ENCODE measurements around the gene NUMA1. TPM values are rescaled to one million over a fixed set of nuclear protein-coding genes. Genes with fewer than 3 reads are reported as not detected.

NUMA1 gene
- polyA plus RNA-seq, 1 donor from 2014 or later = 116 TPM

DNA sequence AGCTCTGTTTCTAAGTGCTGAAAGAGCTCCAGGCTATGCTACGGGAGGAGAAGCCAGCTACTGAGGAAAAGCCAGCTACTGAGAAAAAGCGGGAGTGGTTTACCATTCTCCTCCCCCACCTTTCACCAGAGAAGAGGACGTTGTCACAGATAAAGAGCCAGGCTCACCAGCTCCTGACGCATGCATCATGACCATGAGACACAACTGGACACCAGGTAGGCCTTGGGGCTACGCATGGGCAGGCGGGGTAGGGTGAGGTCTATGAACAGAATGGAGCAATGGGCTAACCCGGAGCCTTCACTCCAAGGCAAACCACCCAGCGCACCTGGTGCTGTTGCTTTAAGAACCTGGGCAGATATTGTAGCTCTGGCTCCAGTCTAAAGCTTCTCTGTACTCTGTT lies 80.5 kb downstream of the NUMA1 start:
- no peak overlapping the region for H3K27ac ChIP-seq (ENCODE audit: low read length)
- H3K4me3 ChIP-seq (ENCODE audit: low read length) = no peak overlapping the region
- H3K9me2 ChIP-seq (ENCODE audit: insufficient read depth, low read length) = no peaks in the 10 kb centered on the region
- no peaks in the 10 kb centered on the region for H3F3A ChIP-seq (ENCODE audit: insufficient read depth, low read length, poor library complexity, severe bottlenecking)
- no peak overlapping the region for H3K4me2 ChIP-seq (ENCODE audit: low read length)
- no peaks in the 10 kb centered on the region for H4K20me1 ChIP-seq (ENCODE audit: insufficient read depth)
- no peak overlapping the region for H3K9ac ChIP-seq (ENCODE audit: low read length)
- H3K27me3 ChIP-seq (ENCODE audit: insufficient read depth, low read depth, low read length) = no peaks in the 10 kb centered on the region
- no peaks in the 10 kb centered on the region for H3K9me3 ChIP-seq (ENCODE audit: low read length)
- no peak overlapping the region for H2AFZ ChIP-seq (ENCODE audit: low read depth, low read length)
- TF ChIP-seq, protein P1, sequence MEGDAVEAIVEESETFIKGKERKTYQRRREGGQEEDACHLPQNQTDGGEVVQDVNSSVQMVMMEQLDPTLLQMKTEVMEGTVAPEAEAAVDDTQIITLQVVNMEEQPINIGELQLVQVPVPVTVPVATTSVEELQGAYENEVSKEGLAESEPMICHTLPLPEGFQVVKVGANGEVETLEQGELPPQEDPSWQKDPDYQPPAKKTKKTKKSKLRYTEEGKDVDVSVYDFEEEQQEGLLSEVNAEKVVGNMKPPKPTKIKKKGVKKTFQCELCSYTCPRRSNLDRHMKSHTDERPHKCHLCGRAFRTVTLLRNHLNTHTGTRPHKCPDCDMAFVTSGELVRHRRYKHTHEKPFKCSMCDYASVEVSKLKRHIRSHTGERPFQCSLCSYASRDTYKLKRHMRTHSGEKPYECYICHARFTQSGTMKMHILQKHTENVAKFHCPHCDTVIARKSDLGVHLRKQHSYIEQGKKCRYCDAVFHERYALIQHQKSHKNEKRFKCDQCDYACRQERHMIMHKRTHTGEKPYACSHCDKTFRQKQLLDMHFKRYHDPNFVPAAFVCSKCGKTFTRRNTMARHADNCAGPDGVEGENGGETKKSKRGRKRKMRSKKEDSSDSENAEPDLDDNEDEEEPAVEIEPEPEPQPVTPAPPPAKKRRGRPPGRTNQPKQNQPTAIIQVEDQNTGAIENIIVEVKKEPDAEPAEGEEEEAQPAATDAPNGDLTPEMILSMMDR (IDR thresholded peaks at IDR 0.05; ENCODE audit: poor library complexity, severe bottlenecking) = no peak
- no peak for TF ChIP-seq RAD21 (conservative IDR thresholded peaks at IDR 0.05)
- TF ChIP-seq MXI1 (conservative IDR thresholded peaks at IDR 0.05; ENCODE audit: poor library complexity, severe bottlenecking) = no peak
- TF ChIP-seq EZH2 (IDR thresholded peaks at IDR 0.05; ENCODE audit: borderline replicate concordance, insufficient read depth, low read length, poor library complexity, severe bottlenecking) = no peak
- no peak for TF ChIP-seq EP300 (conservative IDR thresholded peaks at IDR 0.05; ENCODE audit: poor library complexity, severe bottlenecking)
- TF ChIP-seq SMC3 (conservative IDR thresholded peaks at IDR 0.05; ENCODE audit: poor library complexity) = no peak
- no peak for TF ChIP-seq POLR2AphosphoS5 (IDR thresholded peaks at IDR 0.05)
- H3K79me2 ChIP-seq (replicated peaks; ENCODE audit: insufficient read depth, low read length) = no peaks in the 10 kb centered on the region
- H3K36me3 ChIP-seq (ENCODE audit: insufficient read depth, low read length) = no peaks in the 10 kb centered on the region

DNA sequence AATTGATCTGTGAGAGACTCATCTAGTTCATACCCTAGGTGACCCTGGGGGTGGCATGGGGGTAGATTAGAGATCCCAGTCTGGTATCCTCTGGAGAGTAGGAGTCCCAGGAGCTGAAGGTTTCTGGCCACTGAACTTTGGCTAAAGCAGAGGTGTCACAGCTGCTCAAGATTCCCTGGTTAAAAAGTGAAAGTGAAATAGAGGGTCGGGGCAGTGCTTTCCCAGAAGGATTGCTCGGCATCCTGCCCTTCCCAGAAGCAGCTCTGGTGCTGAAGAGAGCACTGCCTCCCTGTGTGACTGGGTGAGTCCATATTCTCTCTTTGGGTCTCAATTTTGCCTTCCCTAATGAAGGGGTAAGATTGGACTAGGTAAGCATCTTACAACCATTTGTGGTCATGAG lies 81.0 kb downstream of the NUMA1 start:
- Histone ChIP-seq H3K27me3 (ENCODE audit: insufficient read depth, low read depth, low read length) (no peaks in the 10 kb centered on the region), H3K36me3 (ENCODE audit: insufficient read depth, low read length) (no peaks in the 10 kb centered on the region), H3K27ac (ENCODE audit: low read length) (no peak overlapping the region), H3K9me2 (ENCODE audit: insufficient read depth, low read length) (no peaks in the 10 kb centered on the region), H3K4me3 (ENCODE audit: low read length) (no peak overlapping the region), H2AFZ (ENCODE audit: low read depth, low read length) (no peak overlapping the region), H3K4me2 (ENCODE audit: low read length) (no peak overlapping the region), H3F3A (ENCODE audit: insufficient read depth, low read length, poor library complexity, severe bottlenecking) (no peaks in the 10 kb centered on the region), H3K9me3 (ENCODE audit: low read length) (no peaks in the 10 kb centered on the region), H3K79me2 (replicated peaks; ENCODE audit: insufficient read depth, low read length) (no peaks in the 10 kb centered on the region), H3K9ac (ENCODE audit: low read length) (no peak overlapping the region), H4K20me1 (ENCODE audit: insufficient read depth) (no peaks in the 10 kb centered on the region)
- TF ChIP-seq EZH2 (IDR thresholded peaks at IDR 0.05; ENCODE audit: borderline replicate concordance, insufficient read depth, low read length, poor library complexity, severe bottlenecking) = no peak
- no peak for TF ChIP-seq RAD21 (conservative IDR thresholded peaks at IDR 0.05)
- TF ChIP-seq, protein P1 (IDR thresholded peaks at IDR 0.05; ENCODE audit: poor library complexity, severe bottlenecking) = no peak
- TF ChIP-seq MXI1 (conservative IDR thresholded peaks at IDR 0.05; ENCODE audit: poor library complexity, severe bottlenecking) = no peak
- no peak for TF ChIP-seq POLR2AphosphoS5 (IDR thresholded peaks at IDR 0.05)
- TF ChIP-seq TAF1 (IDR thresholded peaks at IDR 0.05; ENCODE audit: low read depth) = no peak
- no peak for TF ChIP-seq EP300 (conservative IDR thresholded peaks at IDR 0.05; ENCODE audit: poor library complexity, severe bottlenecking)
- TF ChIP-seq, protein P2, sequence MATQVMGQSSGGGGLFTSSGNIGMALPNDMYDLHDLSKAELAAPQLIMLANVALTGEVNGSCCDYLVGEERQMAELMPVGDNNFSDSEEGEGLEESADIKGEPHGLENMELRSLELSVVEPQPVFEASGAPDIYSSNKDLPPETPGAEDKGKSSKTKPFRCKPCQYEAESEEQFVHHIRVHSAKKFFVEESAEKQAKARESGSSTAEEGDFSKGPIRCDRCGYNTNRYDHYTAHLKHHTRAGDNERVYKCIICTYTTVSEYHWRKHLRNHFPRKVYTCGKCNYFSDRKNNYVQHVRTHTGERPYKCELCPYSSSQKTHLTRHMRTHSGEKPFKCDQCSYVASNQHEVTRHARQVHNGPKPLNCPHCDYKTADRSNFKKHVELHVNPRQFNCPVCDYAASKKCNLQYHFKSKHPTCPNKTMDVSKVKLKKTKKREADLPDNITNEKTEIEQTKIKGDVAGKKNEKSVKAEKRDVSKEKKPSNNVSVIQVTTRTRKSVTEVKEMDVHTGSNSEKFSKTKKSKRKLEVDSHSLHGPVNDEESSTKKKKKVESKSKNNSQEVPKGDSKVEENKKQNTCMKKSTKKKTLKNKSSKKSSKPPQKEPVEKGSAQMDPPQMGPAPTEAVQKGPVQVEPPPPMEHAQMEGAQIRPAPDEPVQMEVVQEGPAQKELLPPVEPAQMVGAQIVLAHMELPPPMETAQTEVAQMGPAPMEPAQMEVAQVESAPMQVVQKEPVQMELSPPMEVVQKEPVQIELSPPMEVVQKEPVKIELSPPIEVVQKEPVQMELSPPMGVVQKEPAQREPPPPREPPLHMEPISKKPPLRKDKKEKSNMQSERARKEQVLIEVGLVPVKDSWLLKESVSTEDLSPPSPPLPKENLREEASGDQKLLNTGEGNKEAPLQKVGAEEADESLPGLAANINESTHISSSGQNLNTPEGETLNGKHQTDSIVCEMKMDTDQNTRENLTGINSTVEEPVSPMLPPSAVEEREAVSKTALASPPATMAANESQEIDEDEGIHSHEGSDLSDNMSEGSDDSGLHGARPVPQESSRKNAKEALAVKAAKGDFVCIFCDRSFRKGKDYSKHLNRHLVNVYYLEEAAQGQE (IDR thresholded peaks at IDR 0.05; ENCODE audit: borderline replicate concordance) = no peak
- TF ChIP-seq SMC3 (conservative IDR thresholded peaks at IDR 0.05; ENCODE audit: poor library complexity) = no peak
